ENCODE measurements around the gene SPINK4.

The SPINK4 gene, protein sequence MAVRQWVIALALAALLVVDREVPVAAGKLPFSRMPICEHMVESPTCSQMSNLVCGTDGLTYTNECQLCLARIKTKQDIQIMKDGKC

GRCh38 chr9:33239921-33240320 lies at the start of gene SPINK4:
TSS of gene SPINK4 (plus strand) at chr9:33240167. CDS start at chr9:33240209, 42 bp downstream.
- DNase-seq: no peak
- ATAC-seq: no peak

- DNase-seq: no peak
- no peak for ATAC-seq
Measured at GRCh38 chr9:33192493-33193255, 47.3 kb upstream of the SPINK4 start.

DNA sequence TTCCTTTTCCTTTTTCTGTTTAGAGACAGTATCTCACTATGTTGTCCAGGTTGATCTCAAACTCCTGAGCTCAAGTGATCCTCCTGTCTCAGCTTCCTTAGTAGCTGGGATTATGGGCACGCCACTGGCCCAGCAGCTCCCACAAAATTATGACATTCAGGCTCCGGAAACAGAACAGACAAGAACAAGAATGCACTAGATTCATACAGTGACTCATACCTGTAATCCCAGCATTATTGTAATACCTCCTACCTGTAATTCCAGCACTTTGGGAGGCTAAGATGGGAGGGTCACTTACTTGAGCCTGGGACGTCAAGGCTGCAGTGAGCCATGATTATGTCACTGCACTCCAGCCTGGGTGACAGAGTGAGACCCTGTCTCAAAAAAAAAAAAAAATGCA lies 46.1 kb upstream of the SPINK4 start:
- no peak for DNase-seq
- ATAC-seq: no peak

DNA sequence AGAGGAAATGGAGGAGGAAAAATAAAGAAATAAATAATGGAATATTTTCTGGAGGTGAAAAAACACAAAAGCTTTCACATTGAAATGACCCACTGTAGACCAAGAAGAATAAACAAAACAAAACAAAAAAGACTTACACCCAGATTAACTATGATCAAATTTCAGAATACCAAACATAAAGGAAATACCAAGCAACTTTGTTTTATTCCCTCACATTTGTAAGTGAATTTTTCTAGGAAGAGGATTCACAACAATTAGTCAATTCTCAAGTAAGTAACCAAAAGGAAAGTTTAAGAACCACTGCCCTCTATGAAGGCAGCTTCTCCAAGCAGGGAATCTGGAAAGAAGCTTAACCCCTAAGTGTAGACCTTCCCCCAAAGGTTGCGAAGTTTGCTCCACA lies 43.2 kb upstream of the SPINK4 start:
- ATAC-seq (no peak), DNase-seq (no peak)

GRCh38 chr9:33197279-33198152 lies 42.5 kb upstream of the SPINK4 start:
- ATAC-seq (no peak), DNase-seq (no peak)

- no peak for DNase-seq
Measured at GRCh38 chr9:33198165-33198564, 41.8 kb upstream of the SPINK4 start.

DNA sequence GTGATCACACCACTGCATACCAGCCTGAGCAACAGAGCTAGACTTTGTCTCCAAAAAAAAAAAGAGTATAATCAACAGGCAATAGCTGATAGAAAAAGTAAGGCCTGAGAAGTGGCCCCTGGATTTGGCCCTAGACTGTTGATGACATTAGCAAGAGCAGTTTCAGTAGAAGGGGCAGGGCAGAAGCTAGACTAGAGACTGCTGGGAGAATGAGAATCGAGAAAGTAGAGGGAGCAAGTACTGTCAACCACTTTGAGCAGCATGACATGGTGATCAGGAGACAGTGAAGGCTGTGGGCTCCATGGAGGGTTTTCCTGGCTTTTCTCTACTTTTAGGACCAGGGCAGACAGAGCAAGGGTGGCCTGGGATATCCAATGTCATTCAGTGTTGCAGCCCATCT lies 37.9 kb upstream of the SPINK4 start:
- ATAC-seq: no peak
- no peak for DNase-seq

More at GRCh38 chr9:33198165-33198564, 41.8 kb upstream of the SPINK4 start:
- ATAC-seq: no peak

DNA sequence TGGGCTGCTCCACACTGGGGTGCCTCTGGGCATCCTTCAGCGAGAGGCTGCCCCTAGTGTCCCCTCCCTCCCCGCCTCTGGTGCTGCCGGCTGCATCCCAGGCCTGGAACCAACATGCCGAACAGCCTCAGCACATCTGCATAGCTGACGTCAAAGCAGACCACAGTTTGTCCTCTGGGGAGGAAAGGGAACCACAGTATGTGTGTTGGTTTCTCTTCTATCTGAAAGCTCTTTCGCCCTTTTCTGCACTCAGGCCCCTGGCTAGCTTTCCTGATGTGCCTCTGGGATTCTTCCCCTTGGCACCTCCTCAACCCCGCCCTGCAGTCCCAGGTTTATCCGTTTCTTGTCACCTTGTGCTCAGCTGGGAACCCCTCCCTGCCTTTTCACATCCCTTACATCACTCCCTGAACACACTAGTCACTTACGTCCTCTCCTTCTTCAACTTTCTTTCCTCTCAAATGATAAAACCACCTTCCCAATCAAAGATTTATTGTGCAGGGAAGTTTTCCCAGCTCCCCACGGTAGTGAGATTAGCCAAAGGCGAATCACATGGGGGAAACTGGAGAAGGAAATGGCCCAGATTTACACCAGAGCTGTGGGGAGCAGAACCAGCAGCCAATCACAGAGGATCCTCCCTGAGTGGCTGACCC lies 37.3 kb upstream of the SPINK4 start:
- DNase-seq (peak; percentile 62), ATAC-seq (peak; percentile 92)

- no peak for ATAC-seq
Measured at GRCh38 chr9:33209394-33209793, 30.6 kb upstream of the SPINK4 start.

GRCh38 chr9:33210006-33210715 lies 29.8 kb upstream of the SPINK4 start:
- ATAC-seq (no peak), DNase-seq (no peak)

More at GRCh38 chr9:33209394-33209793, 30.6 kb upstream of the SPINK4 start:
- no peak for DNase-seq

GRCh38 chr9:33211695-33212393 lies 28.1 kb upstream of the SPINK4 start:
- ATAC-seq (peak; percentile 16), DNase-seq (no peak)

DNA sequence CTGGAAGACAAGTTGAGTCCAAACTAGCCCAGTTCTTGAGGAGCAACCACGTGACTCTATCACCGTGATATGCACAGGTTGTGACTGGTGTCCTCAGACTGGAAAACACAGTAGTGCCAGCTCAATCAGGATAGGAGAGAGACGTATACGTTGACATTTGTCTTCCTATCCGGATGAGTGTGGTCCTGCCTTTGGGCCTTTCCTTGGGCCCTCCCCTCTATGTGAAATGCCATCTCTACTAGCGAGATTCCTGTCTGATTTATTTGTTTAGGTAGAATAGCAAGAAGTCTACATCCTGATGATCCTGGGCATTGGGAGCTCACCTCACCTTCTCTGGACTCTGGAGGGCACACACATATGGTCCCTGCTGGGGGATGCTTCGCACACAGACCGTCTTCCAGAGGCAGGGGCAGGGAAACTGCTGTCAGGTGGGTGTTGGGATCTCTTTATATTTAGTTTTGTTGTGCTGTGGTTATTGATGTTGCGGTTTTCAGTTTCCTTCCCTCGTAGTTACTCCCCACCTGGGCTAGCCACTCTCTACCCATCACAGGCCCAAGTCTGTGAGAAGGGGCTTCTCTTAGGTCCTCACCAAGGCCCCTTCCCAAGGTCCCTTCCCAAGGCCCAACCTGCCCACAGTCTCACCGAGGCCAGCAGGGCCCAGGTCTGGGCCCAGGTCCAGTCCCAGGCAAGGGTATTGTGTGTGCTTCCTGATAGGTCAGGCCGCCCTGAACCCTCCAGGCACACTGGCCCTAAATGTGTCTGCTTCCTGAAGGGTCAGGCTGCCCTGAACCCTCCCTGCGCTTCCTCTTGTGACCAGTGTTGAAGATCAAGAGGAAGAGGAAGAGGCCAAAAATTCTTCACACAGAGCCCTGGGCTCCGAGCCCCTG lies 19.0 kb upstream of the SPINK4 start:
- DNase-seq (no peak), ATAC-seq (no peak)

DNA sequence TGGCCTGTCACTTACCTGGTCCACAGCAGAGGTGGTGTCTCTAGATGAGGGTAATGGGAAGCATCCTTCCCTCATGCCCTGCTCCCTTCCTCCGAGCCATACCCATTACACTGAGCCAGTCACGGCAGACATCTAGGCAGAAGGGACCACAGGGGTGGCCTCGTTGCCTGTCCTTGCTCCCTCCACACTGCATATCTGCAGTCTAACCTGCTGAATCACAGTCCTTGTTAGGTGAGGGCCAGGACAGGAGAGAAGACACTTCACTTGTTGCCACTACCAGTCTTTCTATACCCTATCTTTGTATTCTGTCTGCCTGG lies 18.4 kb upstream of the SPINK4 start:
- no peak for ATAC-seq

DNA sequence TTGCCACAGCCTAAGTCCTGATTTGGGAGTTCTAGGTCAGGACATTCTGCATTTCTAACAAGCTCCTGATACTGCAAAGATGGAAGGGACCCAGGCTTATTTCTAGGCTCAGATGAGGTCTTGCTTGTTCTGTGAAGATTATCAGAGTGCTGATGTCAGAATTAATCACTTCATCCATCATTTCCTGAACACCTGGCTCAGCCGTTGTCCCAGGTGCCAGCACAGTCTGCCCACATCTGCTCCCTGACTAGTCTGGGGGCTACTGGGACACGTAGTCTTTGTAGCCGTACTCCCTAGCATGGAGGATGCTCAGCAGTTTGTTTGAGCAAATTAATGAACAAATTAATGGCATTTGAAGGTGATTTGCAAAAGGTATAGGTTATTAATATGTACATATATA lies 17.9 kb upstream of the SPINK4 start:
- DNase-seq (no peak), ATAC-seq (no peak)

More for the DNA sequence above, 18.4 kb upstream of the SPINK4 start:
- DNase-seq: no peak

GRCh38 chr9:33223696-33224095 lies 16.3 kb upstream of the SPINK4 start:
- DNase-seq: no peak
- no peak for ATAC-seq

GRCh38 chr9:33225319-33226147 lies 14.4 kb upstream of the SPINK4 start:
- ATAC-seq (no peak), DNase-seq (peak; percentile 74)

DNA sequence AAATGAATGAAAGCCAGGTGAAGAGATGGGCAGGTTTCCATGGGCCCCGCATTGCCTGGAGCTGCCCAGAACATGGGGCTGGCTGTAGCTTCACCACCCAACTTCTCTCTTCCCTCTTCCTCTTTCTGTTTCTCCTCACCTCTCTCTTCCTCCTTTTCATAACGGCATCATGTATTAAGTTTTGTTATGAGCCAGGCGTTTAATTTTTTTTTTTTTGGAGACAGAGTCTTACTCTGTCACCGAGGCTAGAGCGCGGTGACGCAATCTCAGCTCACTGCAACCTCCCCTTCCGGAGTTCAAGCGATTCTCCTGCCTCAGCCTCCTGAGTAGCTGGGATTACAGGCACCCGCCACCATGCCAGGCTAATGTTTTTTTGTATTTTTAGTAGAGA lies 13.0 kb upstream of the SPINK4 start:
- DNase-seq (no peak), ATAC-seq (no peak)

GRCh38 chr9:33227741-33228140 lies 12.2 kb upstream of the SPINK4 start:
- ATAC-seq (no peak), DNase-seq (no peak)

GRCh38 chr9:33228606-33229005 lies 11.4 kb upstream of the SPINK4 start:
- DNase-seq (no peak), ATAC-seq (no peak)
